Retinal pigment epithelial cell (primary cell): ENCODE measurements around the gene SORCS2.
A peak's percentile ranks its signal among the peaks of the same experiment; 100 is the strongest.

ENCODE experiments used
- DNase-seq: peaks from one replicate; pipeline ENCODE4 v3.0.0-alpha.2; 2010; ENCODE audit warnings: low read depth
- H3K4me3 ChIP-seq: 2 replicates; pipeline ENCODE4 v1.5.1; 2011; ENCODE audit warnings: mild to moderate bottlenecking, low read length, control low read depth, moderate library complexity
- TF ChIP-seq, protein P1 (sequence below): conservative IDR thresholded peaks from 2 replicates; pipeline ENCODE4 v1.5.1; 2011; ENCODE audit warnings: low read depth, low read length, control low read depth, inconsistent platforms

The SORCS2 gene

DNA sequence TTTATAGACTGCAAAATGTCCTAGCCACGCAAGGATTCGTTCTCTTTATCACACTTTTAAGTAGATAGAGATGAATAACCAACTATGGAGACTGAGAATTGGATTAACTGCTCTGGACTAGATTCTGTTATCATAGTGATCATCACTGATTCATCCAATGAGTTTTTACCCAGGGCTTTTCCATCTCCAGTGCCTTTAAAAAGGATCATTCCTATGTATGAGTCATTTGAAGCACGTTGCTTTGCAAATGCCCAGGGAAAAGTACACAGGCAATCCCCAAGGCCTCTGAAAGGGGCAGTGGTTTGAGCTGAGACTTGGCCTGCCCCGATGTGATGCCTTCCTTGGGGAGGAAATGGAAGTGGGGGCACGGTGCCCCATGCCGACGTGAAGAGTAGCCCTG is 365.1 kb downstream of the SORCS2 start:
- TF ChIP-seq, protein P1, sequence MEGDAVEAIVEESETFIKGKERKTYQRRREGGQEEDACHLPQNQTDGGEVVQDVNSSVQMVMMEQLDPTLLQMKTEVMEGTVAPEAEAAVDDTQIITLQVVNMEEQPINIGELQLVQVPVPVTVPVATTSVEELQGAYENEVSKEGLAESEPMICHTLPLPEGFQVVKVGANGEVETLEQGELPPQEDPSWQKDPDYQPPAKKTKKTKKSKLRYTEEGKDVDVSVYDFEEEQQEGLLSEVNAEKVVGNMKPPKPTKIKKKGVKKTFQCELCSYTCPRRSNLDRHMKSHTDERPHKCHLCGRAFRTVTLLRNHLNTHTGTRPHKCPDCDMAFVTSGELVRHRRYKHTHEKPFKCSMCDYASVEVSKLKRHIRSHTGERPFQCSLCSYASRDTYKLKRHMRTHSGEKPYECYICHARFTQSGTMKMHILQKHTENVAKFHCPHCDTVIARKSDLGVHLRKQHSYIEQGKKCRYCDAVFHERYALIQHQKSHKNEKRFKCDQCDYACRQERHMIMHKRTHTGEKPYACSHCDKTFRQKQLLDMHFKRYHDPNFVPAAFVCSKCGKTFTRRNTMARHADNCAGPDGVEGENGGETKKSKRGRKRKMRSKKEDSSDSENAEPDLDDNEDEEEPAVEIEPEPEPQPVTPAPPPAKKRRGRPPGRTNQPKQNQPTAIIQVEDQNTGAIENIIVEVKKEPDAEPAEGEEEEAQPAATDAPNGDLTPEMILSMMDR: no peak
- H3K4me3 ChIP-seq: no peak overlapping the region
- DNase-seq: peak; percentile 12

DNA sequence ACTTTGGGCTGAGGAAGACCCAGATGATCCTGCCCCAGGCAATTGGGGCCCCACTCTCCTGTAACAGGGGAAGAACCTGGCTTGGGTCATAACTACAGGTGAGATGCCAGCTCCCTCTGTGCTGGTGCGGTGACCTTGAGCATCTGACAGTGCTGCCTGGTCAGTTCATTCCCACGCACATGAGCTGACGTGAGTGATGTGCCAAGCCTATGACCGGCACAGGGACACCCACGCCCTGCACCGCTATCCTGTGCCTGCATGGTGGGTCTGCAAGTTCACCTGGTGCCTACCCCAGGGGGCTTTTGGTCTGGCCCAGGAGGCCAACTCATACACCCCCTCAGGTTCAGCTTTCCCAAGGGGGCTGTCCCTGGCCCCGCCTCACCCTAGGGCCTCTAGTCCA is 366.1 kb downstream of the SORCS2 start:
- DNase-seq: no peak
- TF ChIP-seq, protein P1: no peak
- H3K4me3 ChIP-seq: no peak overlapping the region

DNA sequence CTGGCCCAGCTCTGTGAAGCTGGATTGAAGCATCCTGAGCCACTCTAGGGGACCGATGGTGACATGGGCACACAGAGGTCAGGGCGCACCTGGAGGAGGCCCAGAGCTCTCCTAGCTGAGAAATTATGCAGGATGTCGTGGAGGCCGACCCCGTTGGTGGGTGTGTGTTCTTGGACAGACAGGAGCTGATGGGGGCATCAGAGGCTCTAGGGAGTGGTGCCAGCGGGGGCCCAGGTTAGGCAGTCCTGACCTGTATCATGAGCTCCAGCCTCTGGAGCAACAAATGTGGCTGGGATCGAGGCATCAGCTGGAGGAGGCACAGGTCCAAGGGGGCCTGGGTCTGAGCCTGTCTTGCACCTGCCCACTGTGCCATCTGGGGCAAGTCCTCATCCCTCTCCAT is 367.0 kb downstream of the SORCS2 start:
- TF ChIP-seq, protein P1: no peak
- no peak overlapping the region for H3K4me3 ChIP-seq
- no peak for DNase-seq

DNA sequence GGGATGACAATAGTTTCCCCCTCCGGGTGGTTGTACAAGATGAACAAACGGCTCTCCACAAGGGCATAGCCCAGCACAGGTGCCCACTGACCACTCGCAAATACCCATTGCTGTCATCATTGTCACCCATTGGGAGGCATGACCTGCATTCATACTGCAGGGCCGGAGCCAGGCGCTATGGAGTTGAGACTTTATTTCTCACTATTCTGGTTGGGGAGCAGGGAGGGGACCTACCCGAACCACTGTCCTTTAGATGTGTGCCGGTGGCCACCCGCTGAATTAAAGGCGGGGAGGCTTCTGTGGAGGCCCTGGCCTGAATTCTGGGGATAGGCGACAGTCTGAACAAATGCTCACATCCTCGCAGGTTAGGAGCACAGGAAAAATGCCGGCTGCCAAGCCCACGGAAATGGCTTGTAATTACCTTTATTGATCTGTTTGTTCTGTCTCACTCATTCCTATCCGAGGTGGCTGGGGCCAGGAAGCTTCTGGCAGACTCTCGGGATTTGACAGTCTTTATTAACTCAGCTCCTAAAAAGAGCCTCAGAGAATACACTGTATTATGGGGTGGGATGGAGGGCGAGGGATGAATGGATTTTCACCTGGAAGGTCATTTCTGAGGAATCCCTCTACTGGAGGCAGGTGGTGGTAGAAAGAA is 367.5 kb downstream of the SORCS2 start:
- H3K4me3 ChIP-seq: no peak overlapping the region
- no peak for DNase-seq
- TF ChIP-seq, protein P1: no peak

DNA sequence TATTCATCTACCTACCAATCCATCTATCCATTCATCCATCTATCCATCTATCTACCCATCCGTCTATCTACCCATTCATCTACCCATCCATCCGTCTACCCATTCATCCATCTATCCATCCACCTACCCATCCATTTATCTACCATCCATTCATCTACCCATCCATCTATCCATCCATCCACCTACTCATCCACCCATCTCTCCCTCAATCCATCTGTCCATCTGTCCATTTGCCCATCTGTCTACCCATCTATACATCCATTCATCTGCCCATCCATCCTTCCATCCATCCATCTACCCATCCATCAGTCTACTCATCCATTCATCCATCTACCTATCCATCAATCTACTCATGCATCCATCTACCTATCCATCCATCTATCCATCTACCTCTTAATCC is 369.2 kb downstream of the SORCS2 start:
- H3K4me3 ChIP-seq: no peak overlapping the region
- no peak for DNase-seq
- TF ChIP-seq, protein P1: no peak

DNA sequence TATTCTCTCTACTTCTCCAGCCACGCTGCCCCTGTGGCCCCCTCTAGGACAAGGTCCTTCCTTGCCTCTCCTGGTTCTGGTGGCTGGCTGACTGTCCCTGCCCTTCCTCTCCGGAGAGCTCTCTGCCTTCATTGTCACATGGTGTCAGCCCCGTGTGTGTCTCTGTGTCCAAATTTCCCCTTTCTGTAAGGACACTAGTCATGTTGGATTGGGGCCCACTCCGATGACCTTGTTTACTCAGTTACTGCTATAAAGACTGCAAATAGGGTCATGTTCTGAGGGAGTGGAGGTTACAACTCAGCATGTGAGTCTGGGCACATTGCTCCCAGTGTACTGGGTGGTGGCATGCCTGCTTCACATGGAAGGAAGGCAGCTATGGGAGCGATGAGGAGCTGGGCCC is 371.9 kb downstream of the SORCS2 start:
- TF ChIP-seq, protein P1: no peak
- no peak for DNase-seq

DNA sequence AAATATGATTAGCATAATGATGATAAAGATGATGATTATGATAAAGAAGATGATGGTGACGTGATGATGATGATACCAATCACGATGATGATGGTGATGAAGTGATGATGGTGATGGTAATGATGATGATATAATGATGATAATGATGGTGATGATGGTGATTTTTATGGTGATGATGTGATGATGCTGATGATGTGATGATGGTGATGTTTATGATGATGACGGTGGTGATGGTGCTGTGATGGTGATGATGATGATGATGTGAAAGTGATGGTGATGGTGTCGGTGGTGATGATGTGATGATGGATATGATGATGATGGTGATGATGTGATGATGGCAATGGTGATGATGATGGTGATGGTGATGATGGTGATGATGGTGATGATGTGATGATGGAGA is 373.1 kb downstream of the SORCS2 start:
- TF ChIP-seq, protein P1: no peak
- DNase-seq: no peak

More for the DNA sequence above, 371.9 kb downstream of the SORCS2 start:
- no peak overlapping the region for H3K4me3 ChIP-seq

More for the DNA sequence above, 373.1 kb downstream of the SORCS2 start:
- no peak overlapping the region for H3K4me3 ChIP-seq
